ENCODE measurements around the gene IGFALS.

The IGFALS gene

DNA sequence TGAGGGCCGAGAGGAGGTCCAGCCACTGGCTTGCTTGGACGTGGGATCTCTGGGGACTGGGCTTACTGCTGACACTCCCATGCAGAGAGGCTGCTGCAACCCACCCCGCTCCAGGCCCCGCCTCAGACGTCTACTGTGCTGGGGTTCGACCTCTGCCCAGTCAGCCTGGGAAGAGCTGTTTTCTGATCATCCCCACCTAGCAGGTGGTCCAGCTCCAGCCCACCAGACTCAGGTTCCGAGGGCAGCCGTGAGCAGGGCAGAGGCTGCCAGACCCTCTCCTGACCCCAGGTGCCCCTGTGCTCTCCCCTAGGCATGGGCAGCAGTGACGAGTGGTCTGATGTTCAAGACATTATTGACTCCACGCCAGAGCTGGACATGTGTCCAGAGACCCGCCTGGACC lies 45.6 kb downstream of the IGFALS start:
- TF ChIP-seq CTCF (conservative IDR thresholded peaks at IDR 0.05): no peak
- H3K27ac ChIP-seq: no peak overlapping the region

- H3K27ac ChIP-seq: no peak overlapping the region
- TF ChIP-seq CTCF (conservative IDR thresholded peaks at IDR 0.05): no peak
These were observed 46.8 kb downstream of the IGFALS start for GRCh38 chr16:1746693-1747195.

- no peak overlapping the region for H3K27ac ChIP-seq
- no peak for TF ChIP-seq CTCF (conservative IDR thresholded peaks at IDR 0.05)
These were observed 47.4 kb downstream of the IGFALS start for GRCh38 chr16:1745900-1746692.

DNA sequence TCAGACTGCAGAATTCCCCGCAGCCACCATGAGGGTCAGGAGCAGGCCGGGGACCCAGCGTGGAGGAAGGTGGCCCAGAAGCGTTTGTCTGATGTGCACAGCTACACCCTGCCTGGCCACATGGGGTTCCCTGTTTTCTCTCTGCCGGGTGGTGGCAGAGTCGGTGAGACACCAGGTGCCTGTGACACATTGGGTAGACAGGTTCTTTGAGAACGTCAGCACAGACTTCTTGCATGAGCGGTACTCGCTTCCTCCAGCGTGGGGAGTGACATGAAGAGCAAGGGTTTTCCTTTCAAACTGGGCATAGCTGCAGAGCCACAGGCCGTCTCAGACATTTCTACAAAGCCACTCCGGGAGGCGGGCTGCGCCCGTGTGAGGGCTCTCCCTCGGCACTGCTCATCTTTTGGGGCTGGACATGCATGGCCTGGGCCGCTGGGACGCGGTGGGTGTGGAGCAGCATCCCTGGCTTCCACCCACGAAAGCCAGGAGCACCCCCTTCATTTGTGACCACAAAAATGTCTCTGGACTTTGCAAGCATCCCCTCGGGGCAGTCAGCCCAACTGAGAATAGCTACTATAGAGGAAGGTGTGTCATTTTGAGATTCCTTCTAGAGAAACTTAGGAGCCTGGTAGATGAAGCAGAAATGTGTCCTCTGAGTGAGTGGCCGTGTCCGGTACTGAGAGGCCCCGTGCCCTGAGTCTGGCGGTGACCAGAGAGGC lies 48.2 kb downstream of the IGFALS start:
- H3K27ac ChIP-seq: no peak overlapping the region

GRCh38 chr16:1744338-1744840 lies 49.1 kb downstream of the IGFALS start:
- no peak for TF ChIP-seq CTCF (conservative IDR thresholded peaks at IDR 0.05)
- no peak overlapping the region for H3K27ac ChIP-seq

More for the DNA sequence above, 48.2 kb downstream of the IGFALS start:
- TF ChIP-seq CTCF (conservative IDR thresholded peaks at IDR 0.05): no peak

DNA sequence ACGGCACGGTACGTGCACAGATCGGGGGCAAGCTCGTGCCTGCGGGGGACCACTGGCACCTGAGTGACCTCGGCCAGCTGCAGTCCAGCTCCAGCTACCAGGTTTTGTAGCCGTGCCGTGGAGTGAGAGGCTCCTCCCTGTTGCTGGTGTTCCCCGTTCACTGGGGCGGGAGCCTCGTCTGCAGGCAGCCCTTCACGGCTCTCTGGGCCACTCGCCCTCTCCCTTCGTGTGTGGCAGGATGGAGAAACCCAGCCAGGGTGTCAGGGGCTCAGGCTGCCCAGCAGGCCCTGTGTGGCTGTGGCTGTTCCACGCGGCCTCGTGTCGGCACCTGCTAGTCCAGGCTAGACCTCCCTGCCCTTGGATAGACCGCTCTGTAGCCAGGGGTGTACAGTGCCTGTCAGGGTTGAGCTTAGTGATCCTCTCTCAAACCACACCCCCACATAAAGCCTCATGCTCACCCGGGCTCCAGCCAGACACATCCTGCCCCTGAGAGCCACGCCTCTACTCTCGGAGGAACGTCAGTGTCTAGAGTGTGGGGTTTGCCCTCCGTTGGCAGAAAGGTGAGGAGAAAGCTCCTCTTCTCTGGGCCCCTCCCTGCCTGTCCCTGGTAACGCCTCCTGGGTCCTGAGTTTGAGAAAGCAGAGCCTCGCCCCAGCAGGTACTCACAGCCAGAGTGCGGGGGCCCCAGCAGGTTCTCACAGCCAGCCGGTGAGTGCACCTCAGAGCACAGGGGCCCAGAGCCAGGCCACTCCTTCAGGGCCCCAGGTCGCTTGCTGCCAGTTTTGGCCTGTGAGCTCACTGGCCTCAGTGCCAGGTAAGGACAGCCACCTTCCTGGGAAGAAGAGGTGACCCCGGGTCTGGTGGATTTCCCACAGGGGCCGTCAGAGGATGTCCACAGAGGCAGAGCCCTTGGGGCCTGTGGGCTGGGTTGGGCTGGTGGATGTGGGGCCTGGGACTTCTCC lies 49.8 kb downstream of the IGFALS start:
- TF ChIP-seq CTCF (conservative IDR thresholded peaks at IDR 0.05): no peak
- H3K27ac ChIP-seq: no peak overlapping the region
